HG03354 (cell line): Measurements from ENCODE around the gene C1S.

ENCODE experiments used
- ATAC-seq: cut with Tn5 transposase; IDR thresholded peaks from one replicate; pipeline ENCODE4 v1.9.1; 2021; ENCODE audit warnings: mild to moderate bottlenecking; ENCODE audit not compliant: unreplicated experiment, poor library complexity, severe bottlenecking

Gene C1S

DNA sequence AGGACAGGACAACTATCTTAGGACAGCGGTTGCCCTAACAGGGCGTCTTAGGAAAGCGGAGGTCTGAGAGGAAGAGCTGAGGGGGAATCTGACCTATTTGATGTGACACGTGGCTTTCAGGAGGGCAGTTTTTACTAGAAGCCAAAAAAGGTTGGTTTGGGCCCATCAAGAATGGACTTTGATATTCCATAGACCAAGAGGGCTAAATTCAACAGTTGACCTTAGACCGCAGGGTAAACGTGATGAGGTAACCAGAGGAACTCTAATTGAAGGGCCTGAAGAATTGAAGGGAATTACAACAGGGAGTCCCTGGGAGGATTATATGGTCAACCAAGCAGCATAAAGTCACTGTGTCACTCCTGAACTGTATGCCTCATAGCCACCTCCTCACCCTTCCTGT, 11.5 kb downstream of the C1S start:
- no peak for ATAC-seq

DNA sequence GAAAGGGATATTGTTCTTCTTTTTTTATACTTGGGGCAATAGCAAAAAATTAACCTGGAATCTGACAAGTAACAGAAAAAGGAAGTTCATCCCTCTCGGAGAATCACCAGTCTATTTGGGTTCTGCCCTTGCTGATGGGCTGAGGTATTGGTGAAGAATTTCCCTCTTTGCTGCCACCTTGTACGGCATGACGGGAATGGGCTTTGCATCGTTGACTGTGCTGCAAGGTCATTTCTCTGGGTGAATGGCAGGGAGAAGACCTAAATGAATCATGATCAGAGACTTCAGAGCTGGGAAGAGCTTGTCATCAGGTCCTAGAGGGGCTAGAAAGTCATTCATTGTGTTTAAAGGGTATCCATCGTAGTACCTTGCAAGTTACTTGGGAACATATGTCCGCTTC, 12.0 kb downstream of the C1S start:
- ATAC-seq, result no peak

DNA sequence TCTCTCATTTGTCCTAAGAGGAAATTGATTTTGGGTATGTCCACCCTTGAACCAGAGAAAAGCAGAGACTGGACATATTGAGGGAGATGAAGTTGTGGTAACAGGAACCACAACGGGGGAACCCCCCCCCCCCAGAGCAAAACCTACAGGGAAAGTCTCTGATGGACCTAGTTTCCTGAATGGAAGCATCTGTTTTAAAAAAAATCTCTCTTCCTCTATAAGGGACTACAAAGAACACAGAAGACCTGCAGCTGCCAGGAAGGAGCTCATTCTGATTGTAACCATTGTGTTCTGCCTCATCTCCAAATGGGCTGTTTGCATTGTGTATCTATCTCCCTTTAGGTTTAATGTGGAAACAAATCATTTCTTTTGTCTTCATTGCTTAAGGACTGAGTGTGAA, 13.4 kb downstream of the C1S start:
- ATAC-seq, result no peak

DNA sequence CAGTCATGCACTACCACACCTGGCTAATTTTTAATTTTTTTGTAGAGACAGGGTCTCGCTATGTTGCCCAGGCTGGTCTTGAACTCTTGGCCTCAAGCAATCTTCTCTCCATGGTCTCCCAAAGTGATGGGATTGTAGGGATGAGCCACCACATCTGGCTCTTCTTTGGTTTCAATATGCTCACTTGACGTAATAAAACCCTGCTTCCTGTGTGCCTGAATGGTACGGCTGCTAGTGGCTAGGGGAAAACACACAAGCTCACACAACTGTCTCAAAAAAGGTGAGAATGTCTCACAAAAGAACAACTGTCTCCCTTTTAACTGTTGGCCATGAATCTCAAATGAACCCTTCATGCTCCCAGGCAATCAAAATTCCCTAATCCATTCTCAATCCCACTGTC, 15.0 kb downstream of the C1S start:
- no peak for ATAC-seq

DNA sequence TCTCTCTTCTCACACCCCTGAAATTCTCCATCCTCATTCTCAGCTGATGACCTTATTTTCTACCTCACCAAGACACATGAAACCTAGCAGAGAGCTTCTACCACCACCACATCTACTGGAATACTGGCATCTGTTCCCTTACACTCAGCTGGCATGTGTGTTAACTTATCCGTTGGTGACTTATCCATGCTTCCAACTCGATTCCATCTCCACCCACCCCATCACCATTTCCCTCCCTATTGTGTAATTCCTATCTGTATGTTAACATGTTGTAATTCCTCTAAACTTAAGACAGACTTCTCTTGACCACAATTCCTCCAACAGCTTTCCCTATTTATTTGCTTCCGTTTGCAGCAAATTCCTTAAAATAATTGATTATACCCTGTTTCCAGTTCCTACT, 15.4 kb downstream of the C1S start:
- ATAC-seq, result no peak

DNA sequence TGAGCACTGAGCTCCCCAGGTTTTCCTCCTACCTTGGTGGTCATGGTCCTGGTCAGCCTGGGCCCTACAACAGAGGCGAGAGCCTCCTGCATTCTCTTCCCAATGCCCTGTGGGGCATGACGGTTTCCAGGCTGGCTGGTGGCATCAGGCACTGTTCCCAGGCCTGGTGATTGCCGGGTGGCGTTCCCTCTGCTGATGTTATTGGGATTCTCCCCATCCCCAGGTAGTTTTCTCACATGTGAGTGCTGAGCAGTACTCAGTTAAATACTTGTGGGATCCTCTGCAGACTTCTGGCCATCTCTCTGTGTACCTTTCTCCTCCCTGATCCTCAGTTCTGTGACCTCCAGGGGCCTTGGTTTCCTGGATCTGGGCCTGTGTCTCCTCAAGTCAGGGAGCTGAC, 16.0 kb downstream of the C1S start:
- no peak for ATAC-seq

DNA sequence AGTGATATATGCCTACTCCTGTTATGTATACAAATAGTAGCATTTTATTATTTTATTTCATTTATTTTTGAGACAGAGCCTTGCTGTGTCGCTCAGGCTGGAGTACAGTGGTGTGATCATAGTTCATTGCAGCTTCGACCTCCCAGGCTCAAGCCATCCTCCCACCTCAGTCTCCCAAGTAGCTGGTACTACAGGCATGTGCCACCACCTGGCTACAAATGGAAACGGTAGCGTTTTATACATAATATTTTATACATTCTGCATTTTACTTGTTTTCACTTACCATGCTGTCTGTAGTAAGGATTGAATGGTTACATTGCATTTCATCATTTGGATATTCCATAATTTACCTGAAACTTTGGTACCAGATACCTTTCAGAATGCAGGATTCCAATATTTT, 17.6 kb downstream of the C1S start:
- ATAC-seq, result no peak

DNA sequence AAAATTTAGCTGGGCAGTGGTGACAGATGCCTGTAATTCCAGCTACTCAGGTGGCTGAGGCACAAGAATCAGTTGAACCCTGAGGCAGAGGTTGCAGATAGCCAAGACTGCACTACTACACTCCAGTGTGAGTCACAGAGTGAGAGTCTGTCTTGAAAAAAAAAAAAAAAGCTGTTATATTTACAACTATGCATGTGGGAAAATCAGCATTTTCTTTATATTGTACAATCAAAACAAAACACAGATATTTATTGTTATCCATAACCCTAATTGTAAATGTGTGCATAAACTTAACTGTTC, 19.3 kb downstream of the C1S start:
- no peak for ATAC-seq

DNA sequence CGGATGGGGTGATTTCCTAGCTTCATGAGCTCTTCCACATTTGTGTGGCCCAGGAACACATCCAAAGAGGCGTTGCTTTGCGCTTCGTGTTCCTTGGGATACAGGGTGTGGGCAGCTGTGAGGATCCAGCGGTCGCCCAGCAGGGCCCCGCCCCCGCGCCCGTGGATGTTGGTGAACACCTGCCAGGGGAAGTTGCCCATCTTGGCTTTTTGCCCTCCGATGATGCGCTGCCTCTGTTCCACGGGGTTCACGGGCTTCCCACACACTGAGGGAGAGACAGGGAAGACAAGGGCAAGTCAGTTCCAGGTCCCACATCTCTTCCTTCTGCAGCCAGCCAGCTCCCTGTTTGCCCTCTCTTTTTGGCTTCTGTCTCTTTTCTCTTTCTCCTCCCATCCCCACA, 20.5 kb downstream of the C1S start:
- no peak for ATAC-seq

DNA sequence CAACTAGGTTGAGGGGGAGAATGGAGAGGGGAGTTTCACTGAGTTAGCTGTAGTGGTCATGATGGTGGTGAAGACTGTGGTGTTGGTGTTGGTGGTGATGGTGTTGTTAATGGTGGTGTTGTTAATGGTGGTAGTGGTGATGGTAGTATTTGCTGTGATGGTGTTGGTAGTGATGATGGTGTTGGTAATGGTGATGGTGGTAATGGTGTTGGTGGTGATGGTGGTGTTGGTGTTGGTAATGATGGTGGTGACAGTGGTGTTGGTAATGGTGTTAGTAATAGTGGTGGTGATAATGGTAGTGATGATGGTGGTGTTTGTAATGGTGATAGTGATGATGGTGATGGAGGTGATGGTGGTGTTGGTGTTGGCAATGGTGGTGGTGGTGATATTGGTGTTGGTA, 22.6 kb downstream of the C1S start:
- ATAC-seq, result no peak

DNA sequence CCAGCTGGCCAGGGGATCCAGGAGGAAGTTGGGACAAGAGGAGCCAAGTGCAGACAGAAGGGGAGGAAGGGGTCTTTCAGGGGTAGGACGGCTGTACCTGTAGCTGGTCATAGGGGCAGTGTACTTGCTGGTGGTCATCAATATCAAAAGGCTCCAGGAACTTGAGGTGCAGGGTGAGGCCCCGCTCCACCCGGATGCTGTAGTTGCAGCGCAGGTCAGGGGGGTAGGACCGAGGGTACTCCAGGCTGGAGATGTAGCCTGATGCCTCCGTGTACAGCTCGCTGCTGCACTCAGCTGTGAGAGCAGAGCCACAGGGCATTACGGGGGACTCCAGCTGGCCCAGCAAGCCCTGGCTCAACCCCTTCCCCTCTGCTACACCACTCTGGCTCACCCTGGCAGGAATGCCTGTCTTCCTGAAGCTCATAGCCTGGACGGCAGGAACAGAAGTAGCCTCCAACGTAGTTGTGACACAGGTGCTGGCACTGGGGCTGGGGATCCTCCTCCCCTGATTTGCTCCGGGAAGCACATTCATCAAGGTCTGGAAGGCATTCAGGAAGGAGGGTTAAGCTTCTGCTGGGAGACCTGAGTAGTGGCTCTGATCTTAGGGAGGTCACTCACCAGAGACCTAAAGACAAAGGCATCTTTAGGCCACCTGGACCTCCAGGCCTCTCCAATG, 28.8 kb downstream of the C1S start:
- no peak for ATAC-seq

DNA sequence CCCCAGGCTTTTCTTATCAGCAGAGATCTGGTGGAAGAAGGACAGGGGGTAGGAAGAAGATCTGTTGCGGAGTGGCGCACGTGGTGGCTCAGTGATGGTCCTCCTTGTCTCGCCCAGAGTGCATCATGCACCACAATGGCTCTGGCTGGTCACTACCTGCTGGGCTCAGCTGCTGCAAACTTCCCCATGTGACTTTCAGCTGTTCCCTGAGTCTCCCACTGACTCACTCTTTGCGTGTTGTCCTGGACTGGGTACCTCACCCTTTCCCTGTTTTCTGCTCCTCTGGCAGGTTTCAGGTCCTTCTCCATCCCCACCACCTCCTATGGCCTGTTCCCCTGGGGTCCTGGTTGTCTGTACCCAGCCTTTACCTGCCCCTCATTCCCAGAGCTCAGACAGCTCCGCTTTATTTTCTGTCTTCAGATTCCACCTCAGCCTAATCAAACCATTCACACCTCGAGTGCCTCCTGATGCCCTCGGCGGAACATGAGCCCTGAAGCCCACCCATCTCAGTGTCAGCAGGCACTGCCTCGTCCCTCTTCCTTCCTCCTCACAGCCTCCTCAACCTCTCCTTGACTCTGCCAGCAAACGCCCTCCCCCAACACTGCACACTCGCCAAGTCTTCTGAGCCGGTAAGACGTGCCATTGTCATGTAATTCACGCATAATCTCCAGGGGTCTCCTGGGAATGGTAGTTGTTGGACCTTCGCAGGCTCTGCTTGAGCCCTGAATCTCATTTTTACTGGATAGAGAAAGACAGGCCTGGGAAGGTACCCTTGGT, 29.9 kb downstream of the C1S start:
- ATAC-seq, result no peak

DNA sequence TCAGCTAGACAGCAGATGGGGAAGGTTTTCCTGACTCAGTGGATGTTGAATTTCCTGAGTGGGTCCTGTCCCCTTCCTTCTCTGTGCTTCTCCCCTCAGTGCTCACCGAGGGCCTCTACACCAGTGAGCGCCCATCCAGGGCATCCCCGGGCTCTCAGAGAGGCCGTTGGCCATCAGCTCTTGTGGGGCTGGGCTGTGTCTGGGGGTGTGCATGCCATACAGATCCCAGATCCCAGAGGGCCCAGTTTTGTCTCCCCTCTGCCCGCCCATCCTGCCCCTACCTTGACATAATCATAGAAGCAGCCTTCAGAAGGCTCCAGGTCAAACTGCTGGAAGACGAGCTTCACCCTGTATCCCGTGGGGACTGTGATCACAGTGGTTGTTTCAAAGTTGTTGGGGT, 30.7 kb downstream of the C1S start:
- no peak for ATAC-seq

DNA sequence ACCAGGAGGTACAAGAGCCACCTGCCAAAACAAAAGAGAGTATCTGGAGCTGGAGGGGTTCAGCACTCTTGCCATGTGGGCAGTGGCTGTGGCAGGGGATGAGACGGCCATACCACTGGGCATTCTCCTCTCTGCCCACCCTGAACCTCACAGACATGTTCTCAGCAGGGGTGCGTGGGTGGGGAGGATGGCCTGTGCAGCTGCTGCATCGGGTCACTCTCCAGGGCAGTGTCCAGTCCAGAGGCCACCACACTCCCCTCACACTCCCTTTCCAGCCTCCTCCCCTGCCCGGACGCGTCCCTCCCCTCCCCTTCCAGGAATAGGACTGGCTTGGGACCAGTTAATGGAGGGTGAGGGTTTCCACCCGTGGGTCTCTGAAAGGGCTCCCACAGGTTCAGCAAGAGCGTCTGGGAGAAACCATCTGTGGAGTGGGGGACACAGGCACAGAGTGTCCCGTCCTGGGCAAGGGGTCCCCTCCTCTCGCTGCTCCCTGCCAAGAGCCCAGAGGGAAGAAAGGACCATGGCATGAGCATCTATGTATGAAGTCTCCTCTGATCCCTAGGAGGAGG, 31.2 kb downstream of the C1S start:
- no peak for ATAC-seq

DNA sequence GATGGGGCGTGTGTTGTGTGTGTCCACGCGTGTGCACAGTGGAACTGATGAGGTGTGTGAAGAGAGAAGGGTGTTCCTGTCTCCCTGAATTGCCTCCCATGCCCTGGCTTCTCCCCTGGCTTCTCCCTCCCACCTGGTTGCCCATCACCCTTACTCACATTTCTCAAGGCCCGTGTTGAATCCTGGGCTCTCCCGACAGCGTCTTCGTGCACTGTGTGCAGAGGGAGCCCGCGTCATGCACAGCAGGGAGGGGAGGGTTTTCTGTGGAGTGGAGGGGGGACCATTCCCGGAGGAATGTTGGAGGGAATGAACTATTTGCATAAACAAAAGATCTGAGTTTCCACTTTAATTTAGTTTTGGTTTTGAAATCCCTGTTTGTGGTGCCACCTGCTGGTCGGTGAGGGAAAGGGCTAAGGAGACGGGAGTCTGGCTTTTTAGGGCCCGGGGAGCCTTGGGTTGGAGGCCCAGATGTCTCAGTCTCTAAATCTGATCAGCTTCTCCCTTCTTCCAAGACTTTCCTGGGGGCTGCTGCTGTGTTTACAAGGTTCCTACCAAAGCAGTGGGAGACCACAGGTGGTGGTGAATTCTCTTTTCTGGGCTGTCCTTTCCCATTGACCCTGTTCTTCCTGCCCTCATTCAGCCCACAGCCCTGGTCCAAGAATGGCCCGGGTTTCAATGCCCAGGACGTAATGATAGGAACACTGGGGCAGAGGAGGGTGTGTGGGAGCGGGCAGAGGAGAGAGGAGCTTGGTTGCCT, 31.9 kb downstream of the C1S start, which contains the start of gene C1R:
TSS of gene C1R (minus strand) at position 217 of the 757 bp plus-strand sequence. CDS start at position 160, 57 bp downstream.
- ATAC-seq, result no peak

DNA sequence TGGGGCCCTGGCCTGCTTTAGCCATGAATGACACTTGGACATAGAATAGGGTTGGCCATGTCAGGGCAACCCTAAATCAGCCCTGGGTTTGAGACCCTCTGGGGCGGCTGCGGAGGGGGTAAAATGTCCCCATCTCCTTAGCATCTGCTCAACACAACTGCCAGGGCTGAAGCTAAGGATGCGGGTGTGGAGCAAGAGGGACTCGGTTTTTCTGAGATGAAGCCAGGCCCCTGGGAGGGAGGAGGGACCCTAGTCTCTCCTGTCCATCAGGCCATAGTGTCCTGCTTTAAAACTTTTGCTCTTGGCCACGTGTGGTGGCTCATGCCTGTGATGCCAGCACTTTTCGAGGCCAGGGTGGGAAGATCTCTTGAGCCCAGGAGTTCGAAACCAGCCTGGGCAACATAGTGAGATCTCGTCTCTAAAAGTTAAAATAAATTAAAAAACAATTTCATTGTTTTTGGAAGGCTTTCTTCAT, 32.5 kb downstream of the C1S start:
- no peak for ATAC-seq

DNA sequence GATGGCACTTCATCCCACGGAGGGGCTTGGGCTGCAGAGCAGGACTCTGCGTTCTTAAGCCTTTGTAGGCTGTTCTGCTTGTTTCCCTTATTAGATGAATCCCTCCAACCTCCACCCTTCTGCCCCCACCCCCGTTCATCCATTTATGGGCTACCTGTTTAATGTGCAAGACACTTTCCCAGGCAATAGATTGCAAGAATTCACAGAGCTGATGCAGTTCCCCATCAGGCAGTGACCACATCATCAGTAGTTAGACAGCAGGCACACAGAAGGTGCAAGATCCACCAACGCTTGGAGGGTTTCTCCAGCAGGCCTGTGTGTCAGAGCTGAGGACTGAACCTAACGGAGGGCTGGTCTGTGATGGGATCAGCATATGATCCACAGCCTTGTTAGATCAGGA, 33.0 kb downstream of the C1S start:
- ATAC-seq, result no peak

DNA sequence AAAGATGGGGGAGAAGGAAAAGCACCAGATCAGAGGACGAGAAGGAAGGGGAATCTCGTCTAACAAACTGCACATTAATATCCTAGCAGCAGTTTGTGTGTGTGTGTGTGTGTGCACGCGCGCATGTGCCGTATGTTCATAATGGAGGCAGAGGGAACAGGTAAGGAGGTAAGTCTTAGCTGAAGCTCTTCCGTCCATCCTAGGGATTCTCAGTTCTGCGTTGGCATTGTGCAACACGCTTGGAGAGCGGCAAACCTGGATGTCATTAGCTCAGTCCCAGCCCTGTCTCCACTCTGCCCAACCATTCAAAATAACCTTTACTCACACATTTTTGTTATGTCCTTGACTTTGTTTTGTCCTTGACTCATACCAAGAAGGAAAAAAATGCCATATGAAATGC, 33.4 kb downstream of the C1S start:
- ATAC-seq, result no peak

DNA sequence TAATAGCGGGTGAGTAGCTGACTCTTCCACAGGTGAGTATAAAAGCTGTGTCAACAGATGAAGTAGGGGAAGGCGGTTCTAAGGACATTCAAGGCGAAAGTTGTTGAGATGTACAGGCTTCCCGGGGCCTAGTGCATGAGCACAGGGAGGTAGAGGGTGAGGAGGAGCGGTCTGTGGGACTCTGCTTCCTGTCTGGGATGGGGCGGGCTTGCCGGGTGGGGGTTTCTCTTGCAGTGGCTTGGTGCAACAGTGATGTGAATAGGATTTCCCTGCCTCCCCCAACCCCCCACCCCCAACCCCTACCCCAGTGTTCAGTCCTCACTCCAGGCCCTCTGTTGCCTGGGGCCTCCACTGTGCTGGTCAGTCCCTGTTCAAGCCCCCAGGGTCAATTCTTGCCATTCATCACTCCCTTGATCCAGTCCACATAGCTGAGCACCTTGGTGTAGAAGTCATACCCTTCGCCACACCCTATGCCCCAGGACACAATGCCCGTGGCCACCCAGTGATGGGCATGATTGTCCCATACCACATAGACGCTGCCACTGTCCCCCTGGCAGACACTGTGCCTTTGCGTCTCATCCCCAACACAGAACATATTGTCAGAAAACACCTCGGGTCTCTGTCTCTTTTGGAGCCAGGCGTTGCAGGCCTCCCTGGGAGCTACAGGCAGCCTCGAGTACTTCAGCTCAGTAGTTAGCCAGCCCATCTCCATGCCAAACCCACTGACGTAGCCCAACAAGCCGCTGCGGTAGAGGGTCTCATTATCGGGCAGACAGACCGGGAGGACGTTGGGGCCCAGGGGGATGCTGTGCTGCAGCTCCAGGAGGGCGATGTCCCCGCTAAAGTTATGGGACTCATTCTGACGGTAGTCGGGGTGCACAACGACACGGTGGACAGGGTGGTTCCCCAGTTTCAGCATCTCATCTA, 35.8 kb downstream of the C1S start:
- ATAC-seq, result no peak

DNA sequence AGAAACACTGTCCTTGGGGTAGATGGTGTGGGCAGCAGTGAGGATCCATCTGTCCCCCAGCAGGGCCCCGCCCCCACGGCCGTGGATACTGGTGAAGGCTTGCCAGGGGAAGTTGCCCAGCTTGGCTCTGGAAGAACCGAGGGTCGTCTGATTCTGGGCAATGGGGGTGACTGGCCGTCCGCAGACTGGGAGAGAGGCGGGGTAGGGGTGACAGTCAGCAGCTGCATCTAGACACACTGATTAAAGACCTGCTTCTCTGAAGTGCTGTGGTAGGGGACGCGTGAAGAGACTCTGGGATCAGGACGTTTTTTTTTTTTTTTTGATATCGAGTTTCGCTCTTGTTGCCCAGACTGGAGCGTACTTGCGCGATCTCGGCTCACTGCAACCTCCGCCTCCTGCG, 36.5 kb downstream of the C1S start:
- no peak for ATAC-seq
